GM03348 (cell line): ENCODE results near the gene WASHC3.

Source experiments
- DNase-seq: peaks from one replicate; pipeline ENCODE4 v3.0.0; 2012; ENCODE audit warnings: low spot score

Gene WASHC3

DNA sequence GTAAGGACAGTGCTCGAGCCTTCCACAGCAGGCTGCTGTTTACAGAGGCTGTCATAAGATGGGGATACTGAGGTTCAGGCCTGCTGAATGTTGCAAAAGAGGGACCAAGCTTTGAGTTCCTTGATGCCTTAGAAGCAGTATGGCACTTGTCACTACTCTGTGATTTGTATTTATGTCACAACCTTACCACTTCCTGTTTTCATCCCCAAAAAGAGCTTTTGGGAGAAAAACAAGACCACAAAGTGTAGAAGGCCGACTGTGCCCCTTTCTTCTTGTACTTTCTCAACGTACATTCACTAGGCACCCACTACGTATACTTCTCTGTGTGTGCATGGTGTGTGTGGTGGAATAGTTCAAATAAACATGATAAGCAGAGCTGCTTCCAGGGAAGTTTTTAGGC is 94.3 kb downstream of the WASHC3 start:
- no peak for DNase-seq

DNA sequence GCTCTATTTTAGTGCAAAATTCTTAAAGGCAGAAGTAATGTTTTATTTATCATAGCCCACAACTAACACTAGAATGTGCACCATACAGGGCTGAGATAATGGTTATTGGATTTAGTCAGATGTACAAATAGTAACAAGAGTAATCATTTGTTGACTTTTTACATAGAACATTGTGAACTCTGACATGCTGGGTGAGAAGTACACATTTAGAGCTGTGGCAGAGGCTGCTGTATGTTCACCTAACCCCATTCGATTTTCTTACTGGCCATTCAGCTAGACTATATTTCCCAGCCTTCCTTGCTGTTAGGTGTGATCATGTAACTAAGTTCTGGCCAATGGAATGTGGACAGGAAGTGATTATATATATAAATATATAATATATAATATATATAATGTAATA is 95.3 kb downstream of the WASHC3 start:
- DNase-seq = no peak

DNA sequence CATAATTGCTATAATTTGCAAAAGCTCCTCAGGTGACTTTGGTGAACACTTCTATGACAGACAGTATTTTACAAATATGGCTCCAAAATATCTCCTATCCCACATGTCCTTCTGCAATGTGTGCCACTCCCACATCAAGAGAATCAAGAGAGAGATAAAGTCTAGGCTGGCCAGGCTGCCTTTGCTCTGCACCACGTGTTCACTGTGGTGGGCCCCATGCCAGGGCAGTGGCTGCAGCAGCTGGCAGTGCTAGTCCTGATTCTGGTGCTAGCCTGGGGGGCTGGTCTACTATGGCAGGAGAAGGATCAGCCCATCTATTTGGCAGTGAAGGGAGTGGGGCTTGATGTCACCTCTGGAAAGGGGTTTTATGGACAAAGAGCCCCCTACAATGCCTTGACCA is 98.1 kb downstream of the WASHC3 start:
- no peak for DNase-seq
